SIG-M5 (cell line): ENCODE measurements around the gene GABRR2.
"Not testable (repeated sequence)": the region's sequence is repeated elsewhere in the genome, so short reads cannot be mapped to it uniquely, and the experiment has no call there.

ENCODE experiments used
- DNase-seq: peaks from one replicate; lab custom pipeline; 2025; lab: John Stamatoyannopoulos, UW

Gene GABRR2

DNA sequence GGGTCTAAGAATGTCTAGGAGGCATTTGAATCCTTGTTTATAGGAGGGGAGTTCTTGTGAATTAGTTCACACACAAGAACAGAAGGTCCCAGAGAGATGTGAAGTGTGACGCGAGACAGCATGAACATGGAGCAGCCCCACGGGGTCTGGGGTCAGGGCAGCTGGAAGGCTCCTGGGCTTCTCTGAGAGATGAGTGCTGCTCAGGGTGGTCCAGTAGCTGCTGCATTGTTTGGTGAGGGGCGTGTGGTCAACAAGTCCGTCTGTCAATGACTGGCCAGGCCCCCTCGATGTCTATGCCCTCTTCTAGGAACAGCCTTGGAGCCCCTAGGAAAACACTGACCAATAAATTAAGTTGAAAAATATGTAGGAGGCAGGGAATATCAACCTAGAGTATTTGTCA lies 57.8 kb downstream of the GABRR2 start:
- no peak for DNase-seq

DNA sequence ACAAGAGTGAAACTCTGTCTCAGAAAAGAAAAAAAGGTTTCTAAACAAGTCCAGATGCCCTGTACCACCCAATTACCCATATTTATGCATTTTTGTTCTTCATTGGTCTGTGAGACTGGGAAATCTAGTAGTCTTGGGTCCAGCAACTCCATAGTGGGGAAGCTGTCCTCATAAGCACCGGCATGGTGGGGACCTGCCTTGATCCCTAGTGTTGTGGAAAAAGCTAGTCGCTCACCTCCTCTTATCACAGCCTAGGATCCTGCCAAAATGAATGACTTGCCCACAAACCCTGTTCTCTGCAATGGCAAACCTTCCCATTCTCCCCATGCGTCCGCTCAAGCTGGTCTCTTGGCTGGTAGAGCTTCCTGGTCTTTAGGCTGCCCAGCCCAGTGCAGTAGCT lies 59.7 kb downstream of the GABRR2 start:
- DNase-seq = no peak

DNA sequence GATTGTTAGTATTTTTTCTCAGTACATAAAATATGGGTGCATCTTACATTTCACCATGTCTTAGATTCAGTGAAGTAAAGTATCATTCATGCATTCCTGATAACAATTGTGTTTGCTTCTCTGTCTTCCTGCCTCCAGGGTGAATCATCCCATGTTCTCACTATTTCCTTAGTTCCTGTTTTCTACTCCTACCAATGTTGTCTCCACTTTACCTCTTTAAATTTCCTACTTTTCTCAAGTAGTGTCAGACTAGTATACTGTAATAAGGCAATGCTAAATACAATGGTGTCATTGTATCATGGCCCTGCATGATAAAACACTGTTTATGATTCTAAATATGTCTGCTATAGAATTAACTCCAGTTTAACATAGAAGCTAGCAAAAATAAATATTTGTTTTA lies 60.5 kb downstream of the GABRR2 start:
- no peak for DNase-seq

DNA sequence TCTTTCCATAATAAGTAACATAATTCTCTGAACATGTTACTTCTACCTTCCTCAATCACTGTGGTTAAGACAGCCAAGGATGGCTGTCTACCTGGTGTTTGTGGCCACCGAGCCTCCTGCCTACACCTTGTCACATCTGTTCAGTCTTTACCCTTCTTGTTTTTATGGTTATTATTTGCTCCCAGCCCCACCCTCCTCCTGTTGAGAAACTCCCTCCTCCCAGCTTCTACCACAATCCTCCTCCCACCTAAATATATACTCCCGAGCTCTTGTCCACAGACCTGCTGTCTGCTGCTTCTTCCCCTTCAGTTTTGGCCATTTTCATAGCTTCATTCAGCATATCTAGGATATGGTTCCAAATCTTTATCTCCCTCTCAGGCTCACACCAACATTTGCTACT lies 62.2 kb downstream of the GABRR2 start:
- DNase-seq = no peak

DNA sequence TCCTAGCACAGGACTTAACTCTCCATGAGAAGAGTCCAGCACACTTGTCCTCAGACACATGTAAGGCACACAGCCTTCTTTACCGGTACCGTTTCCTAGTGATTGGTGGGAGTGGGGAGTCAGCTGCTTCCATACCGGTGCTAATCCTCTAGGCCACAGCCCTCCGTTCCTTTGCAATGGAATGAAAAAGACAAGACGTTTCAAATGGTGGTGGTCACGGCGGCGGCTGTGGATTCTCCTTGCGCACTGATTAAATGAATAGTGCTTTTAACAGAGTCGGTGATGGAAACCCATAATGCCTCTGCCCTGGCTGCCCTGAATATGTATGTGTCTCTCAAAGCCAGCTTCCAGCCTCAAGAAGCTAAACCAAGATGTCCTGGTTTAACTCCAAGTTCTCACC lies 63.1 kb downstream of the GABRR2 start:
- no peak for DNase-seq

DNA sequence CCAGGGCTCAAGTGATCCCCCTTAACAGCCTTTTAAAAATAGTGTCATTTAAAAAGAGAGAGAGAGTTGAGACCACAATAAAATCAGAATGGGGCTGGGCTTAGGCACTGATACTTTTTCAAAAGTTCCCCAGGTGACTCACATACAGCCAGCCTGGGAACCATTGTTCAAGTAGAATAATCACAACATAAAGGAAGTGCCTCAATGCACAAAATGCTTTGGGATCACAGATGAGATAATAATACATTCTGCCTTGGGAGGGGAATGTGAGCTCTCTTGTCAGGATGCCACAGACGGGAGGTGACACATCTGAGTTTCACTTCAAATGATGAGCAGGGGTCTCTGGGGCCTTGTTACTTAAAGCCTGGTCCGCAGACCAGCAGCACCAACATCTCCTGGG lies 63.9 kb downstream of the GABRR2 start:
- DNase-seq = no peak

DNA sequence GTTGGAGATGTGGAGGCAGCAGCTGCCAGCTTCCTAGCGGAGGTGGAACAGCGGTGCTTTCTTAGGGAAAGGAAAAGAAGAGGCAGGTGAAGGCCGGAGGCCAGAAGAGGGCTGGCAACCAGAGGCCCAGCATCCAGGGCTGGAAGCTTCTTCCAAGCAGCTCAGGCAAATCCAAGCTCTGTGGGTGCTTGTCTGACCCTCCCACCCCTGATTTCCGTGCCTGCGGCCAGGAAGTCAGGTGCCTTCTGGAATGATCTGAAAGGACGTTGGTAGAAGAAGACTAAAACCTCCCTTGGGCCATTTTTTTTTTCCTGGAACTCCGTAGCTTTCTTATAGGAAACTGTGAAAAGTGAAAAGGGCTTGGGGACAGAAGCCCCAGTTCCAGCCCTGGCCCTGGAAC lies 64.9 kb downstream of the GABRR2 start:
- no peak for DNase-seq

DNA sequence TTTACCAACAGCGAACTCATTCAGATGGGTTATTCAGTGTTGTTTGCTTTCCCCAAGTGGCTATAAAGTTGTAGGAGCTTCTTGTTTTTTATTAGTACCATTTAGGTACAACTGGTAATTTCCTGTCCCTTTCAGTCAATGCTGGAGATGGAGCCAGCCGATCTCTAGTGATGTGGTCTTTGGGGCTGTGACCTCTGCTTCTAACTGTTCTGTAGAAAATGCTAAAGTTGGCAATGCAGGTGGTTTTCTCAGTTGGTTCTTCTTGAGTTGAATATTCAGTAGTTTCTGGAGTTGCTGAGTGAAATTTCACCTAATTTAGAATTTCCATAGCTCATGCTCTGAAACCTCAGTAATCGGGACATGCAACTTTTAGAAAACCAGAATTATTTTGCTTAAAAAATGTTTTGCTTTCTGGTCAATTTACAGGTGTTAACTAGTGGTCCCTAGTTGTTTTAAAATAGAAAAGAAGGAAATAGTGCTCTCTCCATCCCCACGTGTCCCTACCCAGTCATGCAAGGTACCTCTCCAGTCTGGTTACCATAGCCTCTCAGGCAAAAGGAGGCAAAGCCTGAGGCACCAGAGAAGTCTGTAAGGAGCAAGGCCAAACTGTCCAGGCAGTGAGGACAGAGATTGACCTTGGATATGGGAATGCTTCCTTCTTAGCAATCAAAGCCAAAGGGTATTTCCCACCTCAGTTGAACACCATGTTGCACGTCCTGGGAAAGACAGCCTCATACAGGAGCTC lies 70.7 kb downstream of the GABRR2 start:
- DNase-seq = no peak

DNA sequence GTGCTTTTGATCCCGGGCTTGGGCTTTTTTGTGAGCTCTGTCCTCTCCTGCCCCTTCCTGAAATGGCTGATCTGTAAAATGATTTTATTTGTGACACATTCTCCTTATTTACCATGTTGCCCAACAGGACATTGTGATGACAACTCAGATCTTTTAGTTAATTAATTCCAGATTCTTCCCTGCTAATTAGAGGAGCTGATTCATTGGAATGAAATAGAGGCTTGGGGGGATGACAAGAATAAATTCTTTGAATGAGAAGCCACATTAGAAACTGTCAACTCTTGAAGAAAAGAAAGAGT lies 71.8 kb downstream of the GABRR2 start:
- no peak for DNase-seq

DNA sequence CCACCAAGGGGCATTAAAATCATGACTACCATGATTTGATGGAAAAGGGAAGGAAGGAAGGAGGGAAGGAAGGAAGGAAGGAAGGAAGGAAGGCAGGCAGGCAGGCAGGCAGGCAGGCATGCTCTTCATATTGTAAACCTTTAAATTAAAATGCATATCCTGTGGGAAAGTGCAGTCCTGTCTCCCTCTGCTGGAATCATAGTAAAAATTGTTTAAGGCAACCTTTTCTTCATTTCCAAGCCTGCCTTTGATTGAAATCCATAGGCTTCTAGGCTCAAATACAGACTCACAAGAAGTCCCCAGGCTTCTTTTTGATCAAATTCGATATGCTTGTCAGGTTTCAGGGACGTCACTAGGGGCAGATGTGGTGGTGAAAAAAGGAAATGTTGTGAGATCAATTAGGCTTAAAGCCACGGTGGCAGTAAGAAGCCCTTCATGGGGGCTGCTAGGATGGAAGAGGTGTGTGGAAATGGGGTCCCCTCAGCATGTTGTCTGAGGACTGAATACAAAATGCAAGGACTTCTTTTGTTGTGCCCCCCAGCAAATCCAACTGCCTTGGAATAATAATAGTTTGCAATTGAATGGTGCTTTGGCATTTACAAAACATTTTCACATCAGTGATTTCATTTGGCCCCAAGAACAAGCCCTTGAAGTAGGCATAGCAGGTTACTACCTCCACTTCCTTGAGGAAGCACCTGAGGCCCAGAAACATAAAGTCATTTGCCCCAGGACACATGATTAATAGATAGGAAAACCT lies 72.3 kb downstream of the GABRR2 start:
- no peak for DNase-seq

DNA sequence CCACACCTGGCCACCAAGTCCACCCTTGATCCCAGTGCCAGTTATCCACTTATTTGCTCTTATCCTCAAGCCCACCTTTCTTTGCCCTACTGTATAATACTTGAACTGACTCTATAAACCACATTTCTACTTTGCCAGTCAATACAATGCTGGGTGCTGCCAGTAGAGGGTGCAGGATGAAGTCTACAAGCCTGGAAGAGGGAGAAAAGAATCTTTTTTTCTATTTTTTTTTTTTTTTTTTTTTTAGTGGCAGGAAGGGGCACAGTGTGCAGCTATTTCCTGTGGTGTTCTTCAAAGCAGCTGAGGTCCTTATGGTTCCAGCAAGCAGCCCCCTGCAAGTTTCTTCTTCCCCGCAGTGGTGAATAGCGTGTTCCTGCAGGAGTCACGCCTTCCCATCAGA lies 75.8 kb downstream of the GABRR2 start:
- no peak for DNase-seq

DNA sequence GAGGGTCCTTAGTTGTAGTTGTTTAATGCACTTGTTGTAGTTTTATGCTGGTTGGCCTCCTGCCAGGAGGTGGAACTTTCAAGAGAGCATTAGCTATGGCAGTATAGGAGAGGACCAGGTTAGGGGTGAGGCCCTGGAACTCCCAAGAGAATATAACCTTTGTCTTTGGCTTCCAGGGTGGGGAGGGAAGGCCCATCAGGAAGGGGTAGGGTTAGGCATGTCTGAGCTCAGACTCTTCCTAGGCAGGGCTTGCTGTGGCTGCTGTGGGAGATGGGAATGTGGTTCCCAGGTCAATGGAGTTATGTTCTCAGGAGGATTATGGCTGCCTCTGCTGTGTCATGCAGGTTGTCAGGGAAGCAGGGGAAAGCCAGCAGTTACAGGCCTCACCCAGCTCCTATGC lies 77.9 kb downstream of the GABRR2 start:
- DNase-seq = no peak

DNA sequence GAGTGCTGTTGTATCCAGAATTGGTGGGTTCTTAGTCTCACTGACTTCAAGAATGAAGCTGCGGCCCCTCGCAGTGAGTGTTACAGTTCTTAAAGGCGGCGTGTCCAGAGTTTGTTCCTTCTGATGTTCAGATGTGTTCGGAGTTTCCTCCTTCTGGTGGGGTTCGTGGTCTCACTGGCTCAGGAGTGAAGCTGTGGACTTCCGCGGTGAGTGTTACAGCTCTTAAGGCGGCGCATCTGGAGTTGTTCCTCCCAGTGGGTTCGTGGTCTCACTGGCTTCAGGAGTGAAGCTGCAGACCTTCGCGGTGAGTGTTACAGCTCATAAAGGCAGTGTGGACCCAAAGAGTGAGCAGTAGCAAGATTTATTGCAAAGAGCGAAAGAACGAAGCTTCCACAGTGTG lies 81.5 kb downstream of the GABRR2 start:
- not testable (repeated sequence) for DNase-seq

DNA sequence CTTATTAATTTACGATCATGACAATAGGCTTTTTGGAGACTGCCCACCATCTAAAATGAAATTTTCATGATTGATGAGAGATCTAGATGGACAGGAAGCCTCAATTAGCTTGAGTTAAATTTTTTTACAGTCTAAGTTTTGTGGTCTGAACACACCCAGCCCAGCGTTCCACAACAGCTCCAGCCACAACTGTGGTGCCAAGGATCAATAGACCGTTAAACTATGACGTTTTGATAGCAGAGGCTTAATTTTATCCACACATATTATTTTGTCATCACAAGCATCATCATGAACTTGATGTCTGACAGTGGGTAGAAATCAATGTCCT lies 92.4 kb downstream of the GABRR2 start:
- no peak for DNase-seq

DNA sequence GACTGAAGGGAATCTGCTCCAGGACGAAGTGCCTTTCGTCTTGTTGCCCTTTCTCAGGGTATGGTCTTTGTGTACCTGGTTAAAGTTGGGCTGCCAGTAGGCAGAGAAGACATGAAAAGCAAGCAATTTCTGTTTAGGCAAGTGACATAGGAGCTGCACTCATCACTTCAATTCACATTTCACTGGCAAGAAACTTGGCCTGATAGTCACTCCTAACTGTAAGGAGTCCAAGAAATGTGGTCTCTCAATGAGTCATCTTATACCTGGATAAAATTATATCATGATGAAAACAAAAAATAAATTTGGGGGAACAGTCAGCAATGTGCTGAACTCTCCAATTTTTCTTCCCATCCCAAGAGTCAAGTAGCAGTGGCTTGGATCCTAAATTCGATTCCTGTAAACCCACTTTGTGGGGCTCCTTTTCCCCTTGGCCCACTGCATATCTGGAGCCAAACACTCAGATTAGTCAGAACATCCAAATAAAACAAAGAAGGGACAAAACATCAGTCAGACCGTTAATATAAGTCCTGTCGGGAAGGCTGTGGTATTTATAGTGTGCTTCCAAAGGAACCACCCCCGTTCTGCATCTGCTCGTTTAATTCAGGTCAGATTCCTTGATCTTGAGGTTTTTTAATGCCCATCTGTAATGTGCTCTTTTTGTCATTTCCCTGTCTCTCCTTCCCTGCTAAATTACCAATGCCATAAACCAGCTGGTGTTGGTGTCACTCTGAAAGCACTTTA lies 93.0 kb downstream of the GABRR2 start:
- DNase-seq = no peak

DNA sequence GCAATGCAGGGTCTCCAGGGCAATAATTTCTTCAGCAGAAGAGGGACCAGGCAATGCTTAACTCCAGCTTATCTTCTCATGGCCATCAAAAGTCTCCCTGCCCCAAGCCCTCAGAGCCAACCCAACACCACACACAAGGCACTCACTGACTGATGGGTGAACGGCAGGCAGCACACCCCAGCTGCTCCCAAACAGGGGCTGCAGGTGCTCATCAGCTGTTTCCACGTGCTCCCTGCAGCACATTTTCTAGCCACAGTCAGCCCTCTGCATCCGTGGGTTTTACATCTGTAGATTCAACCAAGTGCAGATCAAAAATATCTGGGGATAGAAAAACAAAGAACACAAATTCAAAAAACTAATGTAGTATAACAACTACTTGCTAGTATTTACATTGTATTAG lies 94.0 kb downstream of the GABRR2 start:
- no peak for DNase-seq

DNA sequence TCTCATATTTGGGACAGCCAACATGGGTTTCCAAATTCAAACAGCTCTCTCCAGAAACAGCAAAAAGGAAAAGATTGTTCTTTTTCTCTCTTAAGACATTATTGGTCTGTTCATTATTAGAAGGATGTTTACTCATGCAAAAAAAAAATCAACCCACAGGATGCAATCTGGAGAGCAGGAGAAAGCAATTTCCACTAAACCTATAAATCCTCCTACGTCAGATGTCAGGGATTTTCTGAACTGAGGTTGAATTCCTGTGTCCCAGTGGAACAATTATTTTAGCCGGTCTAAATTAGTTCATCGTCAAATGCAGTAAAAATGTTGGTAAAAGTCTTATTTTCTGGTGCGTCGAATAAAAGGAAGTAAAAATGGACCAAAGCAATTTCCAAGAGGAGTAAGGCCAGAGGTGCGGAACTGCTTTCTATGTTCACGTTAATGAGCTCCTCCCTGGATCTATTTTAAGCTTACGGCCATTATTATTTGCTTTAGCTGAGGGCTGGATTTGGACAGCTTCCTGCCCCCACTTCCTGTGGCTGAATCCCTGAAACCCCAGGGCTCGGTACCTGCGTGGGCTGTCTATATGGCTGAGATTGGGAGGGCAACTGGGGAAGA lies 97.7 kb downstream of the GABRR2 start, which contains the start of gene GABRR1:
TSS of gene GABRR1 (minus strand) at position 60 of the 612 bp plus-strand sequence. CDS start at position 24, 36 bp downstream.
- DNase-seq = no peak

DNA sequence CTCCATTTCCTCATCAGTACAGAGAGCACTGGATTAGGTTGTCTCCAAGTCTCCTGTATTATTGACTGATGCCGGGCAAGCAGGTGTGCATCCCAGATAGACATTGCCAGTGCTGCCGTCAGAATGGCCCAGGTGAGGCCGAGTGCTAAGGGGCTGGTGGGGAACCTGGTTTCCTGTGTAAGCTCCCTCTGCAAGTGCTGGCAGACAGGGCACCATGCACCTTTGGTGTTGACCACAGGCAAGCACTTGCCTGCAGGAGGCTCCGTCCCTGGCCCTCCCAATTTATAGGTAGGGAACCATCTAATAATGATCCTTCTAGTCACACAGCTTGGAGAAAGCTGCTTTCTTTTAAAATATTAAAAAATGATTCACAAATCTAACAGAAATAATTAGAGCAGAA lies 98.7 kb downstream of the GABRR2 start:
- DNase-seq = no peak

DNA sequence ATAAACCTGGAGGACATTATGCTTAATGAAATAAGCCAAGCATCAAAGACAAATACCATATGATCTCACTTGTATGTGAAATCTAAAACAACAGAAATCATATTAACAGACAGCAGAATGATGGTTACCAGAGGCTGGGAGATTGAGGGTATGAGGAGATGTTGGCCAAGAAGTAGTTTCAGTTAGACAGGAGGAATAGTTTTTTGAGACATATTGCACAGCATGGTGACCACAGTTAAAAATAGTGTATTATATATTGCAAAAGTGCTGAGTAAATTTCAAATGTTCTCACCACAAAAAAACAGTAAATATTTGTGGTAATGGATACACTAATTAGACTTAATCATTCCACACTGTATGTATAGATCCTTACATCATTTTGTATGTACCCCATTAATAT lies 99.7 kb downstream of the GABRR2 start:
- DNase-seq = peak; percentile 75

DNA sequence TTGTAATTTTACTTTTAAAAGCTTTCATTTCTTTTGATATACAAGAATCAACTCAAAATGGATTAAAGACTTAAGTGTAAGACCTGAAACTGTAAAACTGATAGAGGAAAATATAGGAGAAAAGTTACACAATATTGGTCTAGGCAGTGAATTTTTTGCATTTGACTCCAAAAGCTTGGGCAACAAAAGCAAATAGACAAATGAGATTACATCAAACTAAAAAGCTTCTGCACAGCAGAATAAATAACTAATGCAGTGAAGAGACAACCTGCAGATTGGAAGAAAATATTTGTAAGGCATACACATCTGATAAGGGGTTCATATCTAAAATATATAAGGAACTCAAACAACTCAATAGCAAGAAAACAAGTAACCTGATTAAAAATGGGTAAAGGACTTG lies 100.9 kb downstream of the GABRR2 start:
- no peak for DNase-seq

DNA sequence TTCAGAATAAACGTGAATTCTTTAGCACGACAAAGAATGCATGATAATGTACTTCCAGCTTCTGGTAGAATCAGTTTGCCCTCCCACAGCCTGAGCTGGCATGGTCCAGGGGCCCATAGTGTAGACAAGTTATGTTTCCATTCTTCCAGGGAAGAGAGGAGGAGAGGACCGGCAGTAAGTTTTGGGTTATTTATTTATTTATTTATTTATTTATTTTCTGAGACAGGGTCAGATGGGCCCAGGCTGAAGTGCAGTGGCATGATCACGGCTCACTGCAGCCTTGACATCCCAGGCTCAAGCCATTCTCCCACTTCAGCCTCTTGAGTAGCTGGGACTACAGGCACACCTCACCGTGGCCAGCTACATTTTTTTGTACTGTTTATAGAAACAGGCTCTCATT lies 102.6 kb downstream of the GABRR2 start:
- DNase-seq = no peak

DNA sequence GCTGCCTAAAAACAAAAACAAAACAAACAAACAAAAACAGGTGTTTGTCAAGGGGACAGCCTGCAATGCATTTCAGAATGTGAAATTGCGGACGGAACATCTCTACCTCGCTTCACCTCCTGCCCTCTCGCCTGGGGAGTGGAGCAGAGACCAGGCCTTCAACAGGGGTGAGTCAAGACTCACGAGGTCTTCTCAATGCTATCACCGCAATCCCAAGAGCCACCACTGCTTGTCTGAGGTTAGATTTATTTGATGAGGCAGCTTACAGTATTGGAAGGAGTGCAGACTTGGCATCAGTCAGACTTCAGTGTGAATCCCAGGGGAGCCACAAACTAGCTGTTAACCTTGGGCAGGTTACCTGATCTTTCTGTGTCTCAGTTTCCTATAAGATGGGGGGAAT lies 105.6 kb downstream of the GABRR2 start:
- DNase-seq = no peak

DNA sequence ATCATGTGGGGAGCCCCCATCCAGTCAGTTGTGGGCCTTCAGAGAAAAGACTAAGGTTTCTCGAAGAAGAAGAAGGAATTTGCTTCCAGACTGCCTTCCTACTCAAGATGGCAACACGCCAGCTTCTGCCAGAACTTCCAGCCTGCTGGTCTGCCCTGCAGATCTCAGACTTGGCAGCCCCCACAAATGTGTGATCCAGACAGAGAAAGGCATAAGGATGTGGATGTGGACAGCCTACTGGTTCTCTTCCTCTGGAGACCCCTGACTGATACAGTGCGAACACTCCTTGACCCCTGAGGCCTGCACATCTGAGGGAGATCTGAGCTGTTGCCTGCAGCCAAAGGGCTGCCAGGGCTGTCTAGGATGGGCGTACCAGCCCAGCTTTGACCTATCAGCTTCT lies 106.5 kb downstream of the GABRR2 start:
- DNase-seq = no peak
